ENCODE results near the gene LGALS7. TPM values are rescaled to one million over a fixed set of nuclear protein-coding genes. Genes with fewer than 3 reads are reported as not detected.
A peak's percentile ranks its signal among the peaks of the same experiment; 100 is the strongest.

LGALS7 gene
- total RNA-seq, 1 donor from 2014 or later = not detected

DNA sequence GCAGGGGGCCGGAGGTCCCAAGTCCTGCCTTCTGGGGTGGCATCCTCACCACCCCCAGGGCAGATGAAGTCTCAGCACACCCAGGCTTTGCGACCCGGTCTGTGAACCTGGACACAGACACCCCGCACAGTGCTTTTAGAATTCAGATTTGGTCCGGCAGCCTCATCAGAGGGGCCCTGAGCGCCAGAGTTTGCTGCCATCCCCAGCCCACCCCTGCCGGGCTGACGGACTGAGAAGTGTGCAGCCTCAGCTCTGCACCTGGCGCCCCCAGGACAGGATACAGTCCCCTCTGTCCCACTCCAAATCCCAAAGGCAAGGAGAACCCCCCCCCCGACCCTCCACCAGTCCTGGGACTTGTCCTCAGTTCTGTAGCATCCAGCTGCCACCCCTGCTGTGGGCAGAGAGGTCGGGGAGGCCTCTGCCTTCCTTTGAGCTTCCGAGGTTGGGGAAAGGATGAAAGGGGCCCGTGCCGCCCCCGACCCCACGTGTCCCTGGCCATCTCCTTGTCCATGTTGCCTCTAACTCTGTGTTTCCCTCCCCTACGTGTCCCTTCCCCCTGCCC lies 45.9 kb downstream of the LGALS7 start:
- no peaks in the 10 kb centered on the region for H3K9me3 Mint-ChIP-seq
- H3K4me3 Mint-ChIP-seq = no peak overlapping the region
- no peak for TF ChIP-seq CTCF (IDR thresholded peaks at IDR 0.05; ENCODE audit: unreplicated experiment)
- peaks cover 9% of the 10 kb centered on the region for H3K4me1 Mint-ChIP-seq
- H3K27me3 Mint-ChIP-seq (ENCODE audit: low read depth) = no peaks in the 10 kb centered on the region
- peaks cover 21% of the 10 kb centered on the region for H3K36me3 Mint-ChIP-seq
- H3K27ac Mint-ChIP-seq = no peak overlapping the region
- DNase-seq (ENCODE audit: low spot score in 2 of 2, unreplicated experiment in 2 of 2) = no peak

GRCh38 chr19:38726761-38727301 lies 46.5 kb downstream of the LGALS7 start:
- Mint-ChIP-seq H3K27me3 (ENCODE audit: low read depth) (no peaks in the 10 kb centered on the region), H3K4me3 (no peak overlapping the region), H3K36me3 (peaks cover 17% of the 10 kb centered on the region), H3K9me3 (no peaks in the 10 kb centered on the region), H3K4me1 (peaks cover 9% of the 10 kb centered on the region), H3K27ac (no peak overlapping the region)
- no peak for TF ChIP-seq CTCF (IDR thresholded peaks at IDR 0.05; ENCODE audit: unreplicated experiment)
- DNase-seq (ENCODE audit: low spot score in 2 of 2, unreplicated experiment in 2 of 2) = no peak

DNA sequence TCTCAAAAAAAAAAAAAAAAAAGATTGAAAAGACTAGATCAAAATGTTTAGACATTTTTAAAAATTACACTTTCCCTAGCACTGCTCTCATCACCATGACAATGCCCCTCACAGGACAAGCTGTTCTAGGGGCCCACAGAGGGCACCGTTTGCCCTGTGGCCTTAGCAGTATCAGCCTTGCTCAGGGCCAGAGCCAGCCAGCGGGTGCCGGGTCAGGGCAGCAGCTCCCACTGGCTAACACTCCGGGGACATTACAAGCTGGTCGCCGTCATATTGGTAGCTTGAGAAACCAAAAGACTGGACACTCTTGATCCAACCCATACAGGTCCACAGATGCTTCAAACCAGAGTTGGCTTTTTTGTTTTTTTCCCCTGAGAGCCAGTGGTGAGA lies 47.0 kb downstream of the LGALS7 start:
- TF ChIP-seq CTCF (IDR thresholded peaks at IDR 0.05; ENCODE audit: unreplicated experiment) = no peak
- H3K36me3 Mint-ChIP-seq = peaks cover 14% of the 10 kb centered on the region
- H3K4me1 Mint-ChIP-seq = peaks cover 9% of the 10 kb centered on the region
- H3K27me3 Mint-ChIP-seq (ENCODE audit: low read depth) = no peaks in the 10 kb centered on the region
- no peak for DNase-seq (ENCODE audit: low spot score in 2 of 2, unreplicated experiment in 2 of 2)
- H3K27ac Mint-ChIP-seq = peak overlapping the region; percentile 43
- no peaks in the 10 kb centered on the region for H3K9me3 Mint-ChIP-seq
- no peak overlapping the region for H3K4me3 Mint-ChIP-seq

- Mint-ChIP-seq H3K4me3 (no peak overlapping the region), H3K4me1 (peaks cover 9% of the 10 kb centered on the region), H3K27ac (no peak overlapping the region), H3K9me3 (no peaks in the 10 kb centered on the region), H3K36me3 (peaks cover 14% of the 10 kb centered on the region), H3K27me3 (ENCODE audit: low read depth) (no peaks in the 10 kb centered on the region)
- no peak for DNase-seq (ENCODE audit: low spot score in 2 of 2, unreplicated experiment in 2 of 2)
- no peak for TF ChIP-seq CTCF (IDR thresholded peaks at IDR 0.05; ENCODE audit: unreplicated experiment)
Measured at GRCh38 chr19:38725469-38726283, 47.6 kb downstream of the LGALS7 start.

DNA sequence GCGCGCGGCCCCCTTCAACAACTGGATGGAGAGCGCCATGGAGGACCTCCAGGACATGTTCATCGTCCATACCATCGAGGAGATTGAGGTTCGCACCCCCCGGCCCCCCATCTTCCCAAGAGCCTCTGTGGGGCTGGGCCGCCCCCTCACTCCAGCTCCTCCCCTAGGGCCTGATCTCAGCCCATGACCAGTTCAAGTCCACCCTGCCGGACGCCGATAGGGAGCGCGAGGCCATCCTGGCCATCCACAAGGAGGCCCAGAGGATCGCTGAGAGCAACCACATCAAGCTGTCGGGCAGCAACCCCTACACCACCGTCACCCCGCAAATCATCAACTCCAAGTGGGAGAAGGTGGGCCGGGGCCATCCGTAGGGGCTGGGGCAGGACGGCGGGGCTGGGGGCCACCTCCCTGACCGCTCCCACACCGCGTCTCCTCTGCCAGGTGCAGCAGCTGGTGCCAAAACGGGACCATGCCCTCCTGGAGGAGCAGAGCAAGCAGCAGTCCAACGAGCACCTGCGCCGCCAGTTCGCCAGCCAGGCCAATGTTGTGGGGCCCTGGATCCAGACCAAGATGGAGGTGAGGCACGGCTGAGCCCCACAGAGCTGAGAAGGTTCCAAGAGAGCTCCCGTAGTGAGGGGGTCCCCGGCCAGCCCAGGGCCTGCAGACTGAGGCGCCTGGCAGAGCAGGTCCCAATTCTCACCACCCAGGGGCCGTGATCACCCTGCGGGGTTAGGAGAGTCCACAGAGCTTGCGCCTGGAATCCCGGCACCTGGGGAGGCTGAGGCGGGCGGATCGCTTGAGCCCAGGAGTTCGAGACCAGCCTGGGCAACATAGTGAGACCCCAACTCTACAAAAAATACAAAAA lies 49.1 kb downstream of the LGALS7 start:
- H3K36me3 Mint-ChIP-seq = peaks cover 3% of the 10 kb centered on the region
- H3K4me3 Mint-ChIP-seq = no peak overlapping the region
- DNase-seq (ENCODE audit: low spot score in 2 of 2, unreplicated experiment in 2 of 2) = no peak
- H3K9me3 Mint-ChIP-seq = no peaks in the 10 kb centered on the region
- no peaks in the 10 kb centered on the region for H3K27me3 Mint-ChIP-seq (ENCODE audit: low read depth)
- no peak overlapping the region for H3K27ac Mint-ChIP-seq
- no peak for TF ChIP-seq CTCF (IDR thresholded peaks at IDR 0.05; ENCODE audit: unreplicated experiment)
- H3K4me1 Mint-ChIP-seq = peaks cover 5% of the 10 kb centered on the region
